HTR-8/SVneo (cell line): ENCODE measurements around the gene KCNMB2.

ENCODE experiments used
- DNase-seq: peaks from one replicate; pipeline ENCODE4 v3.0.0; 2011; ENCODE audit warnings: low spot score, mixed read lengths; ENCODE audit not compliant: insufficient read length
- FAIRE-seq: peaks from 2 replicates; lab custom pipeline; 2011; peaks lifted over from hg19 to GRCh38; lab: Jason Lieb, UNC

Gene KCNMB2

GRCh38 chr3:178629430-178630178 lies 93.4 kb downstream of the KCNMB2 start:
- DNase-seq = no peak
- FAIRE-seq = no peak

- FAIRE-seq (no peak), DNase-seq (no peak)
Measured at GRCh38 chr3:178631950-178632349, 95.7 kb downstream of the KCNMB2 start.

- no peak for FAIRE-seq
- no peak for DNase-seq
Measured at GRCh38 chr3:178634975-178635374, 98.7 kb downstream of the KCNMB2 start.

GRCh38 chr3:178637802-178638201 lies 101.6 kb downstream of the KCNMB2 start:
- FAIRE-seq = no peak
- no peak for DNase-seq

GRCh38 chr3:178645503-178645902 lies 109.3 kb downstream of the KCNMB2 start:
- DNase-seq (no peak), FAIRE-seq (no peak)

- DNase-seq (no peak), FAIRE-seq (no peak)
Measured at GRCh38 chr3:178646186-178646862, 110.1 kb downstream of the KCNMB2 start.

GRCh38 chr3:178655488-178655887 lies 119.3 kb downstream of the KCNMB2 start:
- FAIRE-seq (no peak), DNase-seq (no peak)

- DNase-seq (no peak), FAIRE-seq (no peak)
Measured at GRCh38 chr3:178658694-178659325, 122.6 kb downstream of the KCNMB2 start.

DNA sequence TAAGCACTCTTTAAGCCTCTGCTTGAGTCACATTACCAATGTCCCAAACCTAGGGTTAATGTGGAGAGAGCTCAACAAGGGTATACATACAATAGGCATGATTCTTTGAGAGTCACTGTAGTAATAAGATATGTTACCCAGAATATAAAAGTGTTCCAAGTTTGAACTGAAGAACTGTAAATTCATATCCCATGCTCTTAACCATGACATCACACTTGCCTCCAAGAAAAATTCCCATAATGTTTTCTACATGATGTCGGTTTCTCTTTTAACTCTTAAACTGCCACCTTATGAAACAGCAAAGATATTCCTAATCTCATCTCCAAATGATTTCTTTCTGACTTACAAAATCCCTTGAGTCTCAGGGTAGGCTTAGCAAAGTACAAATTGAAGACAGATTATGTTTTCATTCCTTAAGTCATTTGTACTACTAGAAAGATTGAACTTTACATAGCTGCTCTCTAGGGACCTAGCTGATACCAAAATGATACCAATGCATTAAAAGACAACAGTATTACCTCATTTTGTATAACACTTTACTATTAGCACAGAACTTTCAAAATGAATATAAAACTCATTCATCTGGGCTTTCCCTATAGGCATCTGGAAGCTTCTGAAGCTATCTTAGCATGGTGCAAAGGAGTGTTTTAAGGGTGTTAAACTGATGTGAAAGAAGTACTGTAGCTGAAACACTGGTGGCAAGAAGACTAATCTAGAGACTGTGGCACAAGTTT lies 127.1 kb downstream of the KCNMB2 start:
- FAIRE-seq = no peak

DNA sequence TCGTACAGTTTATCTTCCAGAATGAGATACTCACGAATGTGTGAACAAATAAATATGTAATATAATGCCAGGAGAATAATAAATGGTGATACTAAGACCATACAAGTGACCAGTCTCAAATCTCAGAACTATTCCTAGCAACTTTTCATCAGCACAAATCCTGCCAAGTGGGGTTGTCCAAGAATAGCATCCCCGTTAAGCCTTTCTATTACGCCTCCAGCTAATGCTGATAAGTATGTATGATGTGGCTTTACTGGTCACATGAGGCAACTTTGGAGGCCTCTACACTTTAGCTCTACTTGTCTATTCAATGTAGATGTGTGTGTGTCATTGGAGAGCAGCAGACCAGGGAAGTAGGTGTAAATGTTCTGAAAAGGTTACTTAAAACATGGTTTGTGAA lies 129.5 kb downstream of the KCNMB2 start:
- no peak for DNase-seq
- no peak for FAIRE-seq

More for the DNA sequence above, 127.1 kb downstream of the KCNMB2 start:
- DNase-seq = no peak

DNA sequence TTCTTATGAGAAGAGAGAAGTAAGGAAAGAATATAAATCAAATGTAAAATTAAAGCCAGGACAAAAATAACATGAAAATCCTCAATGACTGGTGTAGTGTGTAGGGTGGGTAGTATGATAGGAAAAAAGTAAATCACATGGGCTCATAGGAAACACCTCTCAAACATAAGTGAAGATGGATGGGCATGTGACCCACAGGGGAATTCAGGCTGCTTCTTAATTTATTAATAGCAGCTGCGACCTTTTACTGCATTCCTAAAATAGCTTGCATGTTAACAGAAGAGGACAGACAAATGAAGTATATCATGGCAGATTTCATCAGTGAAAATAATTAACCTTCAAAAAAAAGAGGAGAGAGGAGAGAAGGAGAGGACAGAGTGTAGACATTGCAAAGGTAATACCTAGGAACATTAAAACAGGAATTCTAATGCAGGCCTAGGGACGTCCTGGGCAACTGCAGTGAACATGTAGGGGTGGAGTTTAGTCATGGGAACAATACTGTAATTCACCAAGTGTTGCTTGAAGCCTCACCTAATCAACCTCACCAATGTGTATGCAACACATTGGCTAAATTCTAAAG lies 132.9 kb downstream of the KCNMB2 start:
- FAIRE-seq = no peak
- DNase-seq = no peak

- DNase-seq = no peak
- FAIRE-seq = no peak
Measured at GRCh38 chr3:178669758-178670157, 133.5 kb downstream of the KCNMB2 start.

GRCh38 chr3:178671377-178671776 lies 135.1 kb downstream of the KCNMB2 start:
- FAIRE-seq = no peak
- no peak for DNase-seq

DNA sequence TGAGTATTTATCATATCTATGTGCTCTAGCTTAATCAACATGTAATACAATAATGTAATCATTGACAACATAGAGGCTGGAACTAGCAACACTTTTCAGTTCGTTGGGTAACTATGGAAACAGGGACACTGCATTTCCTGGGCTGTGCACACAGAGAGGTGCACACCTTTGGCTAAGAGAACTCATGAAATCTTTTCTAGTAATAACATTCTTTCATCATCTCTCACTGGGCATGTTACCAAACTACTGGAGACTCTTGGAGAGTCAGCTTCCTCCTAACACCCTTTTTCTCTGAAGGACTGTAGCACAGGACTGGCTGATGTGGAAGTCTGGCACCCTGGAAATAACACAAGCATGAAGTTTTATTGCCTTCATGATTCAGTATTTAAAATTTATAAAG lies 135.6 kb downstream of the KCNMB2 start:
- FAIRE-seq (no peak), DNase-seq (no peak)

DNA sequence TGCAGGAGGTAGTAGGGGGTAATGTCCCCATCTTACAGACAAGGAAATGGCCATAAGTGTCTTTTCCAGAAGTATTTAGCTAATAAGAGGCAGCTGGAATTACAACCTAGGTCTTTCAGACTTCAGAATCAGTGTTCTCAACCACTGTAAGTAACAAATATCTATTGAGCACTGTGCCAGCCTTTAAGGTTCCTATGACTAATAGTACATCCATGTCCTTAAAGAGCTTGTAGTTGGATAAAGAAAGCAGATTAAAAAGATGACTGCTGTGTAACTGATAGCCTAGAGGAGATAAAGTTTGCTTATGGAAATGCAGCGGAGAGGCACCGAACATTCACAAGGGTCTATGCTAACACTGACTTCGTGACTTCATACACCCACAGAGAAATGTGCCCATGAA lies 136.0 kb downstream of the KCNMB2 start:
- DNase-seq = no peak
- no peak for FAIRE-seq

DNA sequence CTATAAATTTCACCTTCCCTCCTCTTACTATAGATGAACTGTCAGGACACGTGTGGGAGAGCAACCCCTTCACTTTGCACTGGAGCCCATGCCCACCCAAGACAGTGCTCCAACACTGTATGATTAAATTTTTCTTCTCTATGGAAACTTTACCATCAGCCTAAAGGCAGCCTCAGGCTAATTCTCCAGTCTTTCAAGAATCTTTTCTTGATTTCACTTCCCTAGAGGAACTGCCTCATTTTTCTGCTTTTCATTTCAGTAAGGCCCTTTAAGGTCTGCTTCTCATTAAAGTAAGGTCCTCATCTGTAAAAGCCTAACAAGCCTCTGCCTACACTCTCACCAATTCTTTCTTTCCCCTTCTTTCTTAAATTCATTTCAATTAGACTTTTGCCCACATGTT lies 137.3 kb downstream of the KCNMB2 start:
- FAIRE-seq (no peak), DNase-seq (no peak)

DNA sequence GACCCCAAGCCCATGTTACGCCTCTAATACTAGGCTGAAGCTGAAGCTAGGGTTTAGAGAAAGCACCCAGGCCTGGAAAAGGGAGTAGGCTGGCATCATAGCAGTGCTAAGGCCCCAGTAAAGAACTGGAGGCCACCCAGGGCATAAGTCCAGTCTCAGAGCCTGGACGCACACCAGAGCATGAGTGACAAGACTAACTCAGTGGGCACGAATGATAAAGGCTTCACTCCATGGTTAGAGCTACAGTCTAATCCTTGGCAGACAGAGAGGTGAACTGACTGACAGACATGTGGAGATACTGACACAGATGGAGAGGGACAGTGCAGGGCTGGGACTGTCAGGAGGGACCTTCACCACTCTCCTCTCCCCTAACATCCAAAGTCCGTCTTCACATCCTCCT lies 139.8 kb downstream of the KCNMB2 start:
- FAIRE-seq = no peak
- DNase-seq = no peak

- FAIRE-seq = no peak
- DNase-seq = no peak
Measured at GRCh38 chr3:178676942-178677790, 140.9 kb downstream of the KCNMB2 start.

DNA sequence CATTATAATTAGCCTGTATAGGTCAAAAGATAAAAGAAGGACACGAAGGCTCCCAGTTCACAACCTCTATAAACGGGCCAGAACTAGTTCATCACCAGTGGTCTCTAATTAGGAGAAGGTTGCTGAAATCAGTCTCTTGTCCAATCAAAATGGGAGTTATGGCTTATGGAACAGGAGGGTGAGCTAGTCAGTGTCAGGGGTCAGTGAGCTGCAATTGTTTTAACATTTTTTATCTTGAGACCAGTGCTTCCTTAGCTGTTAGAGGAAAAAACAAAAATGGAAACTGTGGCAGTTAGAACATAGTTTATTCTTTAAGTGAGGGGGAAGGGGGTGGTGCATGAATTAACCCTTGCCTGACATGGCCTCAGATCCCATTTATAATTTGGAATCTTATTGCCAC lies 141.7 kb downstream of the KCNMB2 start:
- DNase-seq (no peak), FAIRE-seq (no peak)
